Brain microvascular endothelial cell (primary cell): Measurements from ENCODE around the gene STXBP3.

ENCODE experiments used
- DNase-seq: peaks from one replicate; pipeline ENCODE4 v3.0.0-alpha.2; 2020
- H3K27ac ChIP-seq: fragments of 250-450 bp; sonication (Bioruptor Pico); 2 replicates; pipeline ENCODE4 v1.5.1; 2020; ENCODE audit warnings: mild to moderate bottlenecking, moderate library complexity
- H3K27me3 ChIP-seq: fragments of 250-450 bp; sonication (Bioruptor Pico); replicated peaks from 2 replicates; pipeline ENCODE4 v1.5.1; 2020; ENCODE audit warnings: mild to moderate bottlenecking
- H3K36me3 ChIP-seq: fragments of 250-450 bp; sonication (Bioruptor Pico); replicated peaks from 2 replicates; pipeline ENCODE4 v1.5.1; 2020; ENCODE audit warnings: mild to moderate bottlenecking
- H3K4me3 ChIP-seq: 2 replicates; pipeline ENCODE4 v1.5.1; 2011; ENCODE audit warnings: low read depth, mild to moderate bottlenecking, control low read depth, low read length, moderate library complexity
- CTCF ChIP-seq: IDR thresholded peaks from 2 replicates; pipeline ENCODE4 v1.5.1; 2011; ENCODE audit warnings: low read depth, mild to moderate bottlenecking, moderate library complexity, low read length, control low read depth, inconsistent platforms; ENCODE audit errors: missing control alignments
- in situ Hi-C: cut with HindIII; loops from 2 replicates; pipeline ENCODE4 v1.10.0; 2017; ENCODE audit warnings: low sequenced_read_pairs, low pct_ligation_motif_present

Gene STXBP3

GRCh38 chr1:108842525-108843181 is 96.2 kb downstream of the STXBP3 start:
- DNase-seq, result no peak
- Histone ChIP-seq H3K27ac (no peak overlapping the region), H3K27me3 (no peaks in the 10 kb centered on the region), H3K36me3 (no peaks in the 10 kb centered on the region), H3K4me3 (no peak overlapping the region)
- in situ Hi-C loops, result no loop called here
- TF ChIP-seq CTCF, result no peak

GRCh38 chr1:108843390-108844137 is 97.1 kb downstream of the STXBP3 start:
- no peak for TF ChIP-seq CTCF
- no peak for DNase-seq
- no peaks in the 10 kb centered on the region for H3K36me3 ChIP-seq
- in situ Hi-C loops, result no loop called here
- no peaks in the 10 kb centered on the region for H3K27me3 ChIP-seq
- H3K4me3 ChIP-seq, result no peak overlapping the region
- no peak overlapping the region for H3K27ac ChIP-seq

GRCh38 chr1:108845446-108845845 is 99.0 kb downstream of the STXBP3 start:
- no peaks in the 10 kb centered on the region for H3K36me3 ChIP-seq
- H3K27ac ChIP-seq, result no peak overlapping the region
- no peak for TF ChIP-seq CTCF
- no peak for DNase-seq
- in situ Hi-C loops, result no loop called here
- H3K4me3 ChIP-seq, result no peak overlapping the region
- H3K27me3 ChIP-seq, result no peaks in the 10 kb centered on the region

GRCh38 chr1:108845991-108846390 is 99.5 kb downstream of the STXBP3 start:
- H3K36me3 ChIP-seq, result no peaks in the 10 kb centered on the region
- no peak for TF ChIP-seq CTCF
- H3K27ac ChIP-seq, result no peak overlapping the region
- no peak for DNase-seq
- in situ Hi-C loops, result no loop called here
- H3K4me3 ChIP-seq, result no peak overlapping the region
- no peaks in the 10 kb centered on the region for H3K27me3 ChIP-seq

- no peak for DNase-seq
Observed at GRCh38 chr1:108847494-108847893, 101.0 kb downstream of the STXBP3 start.

More at GRCh38 chr1:108847494-108847893, 101.0 kb downstream of the STXBP3 start:
- TF ChIP-seq CTCF, result no peak
- Histone ChIP-seq H3K27ac (no peak overlapping the region), H3K36me3 (no peaks in the 10 kb centered on the region), H3K4me3 (no peak overlapping the region), H3K27me3 (no peaks in the 10 kb centered on the region)
- in situ Hi-C loops, result no loop called here
